Lung (tissue), 12 donors: ENCODE results near the gene ZNF532. TPM values are rescaled to one million over a fixed set of nuclear protein-coding genes. Genes with fewer than 3 reads are reported as not detected.

Experiments used
- ATAC-seq: fragments of 200-7000 bp; cut with Tn5 transposase; one replicate; pipeline ENCODE4 v1.9.1; 2020; ENCODE audit warnings: moderate number of reproducible peaks; ENCODE audit not compliant: insufficient read depth, low FRiP score
- DNase-seq, 3 donors: peaks; one replicate each; pipeline ENCODE4 v3.0.0-alpha.2; 2013 to 2017
- H3K27ac ChIP-seq, 2 donors: one replicate each; pipeline ENCODE4 v1.5.1; 2013; ENCODE audit warnings: mild to moderate bottlenecking in 2 of 2, moderate library complexity in 2 of 2, control low read depth in 1 of 2, inconsistent platforms in 1 of 2, low read depth in 1 of 2, low read length in 1 of 2
- H3K27me3 ChIP-seq, 3 donors: one replicate each; pipeline ENCODE4 v1.5.1; 2013; ENCODE audit warnings: low read length in 2 of 3; ENCODE audit not compliant: control insufficient read depth in 3 of 3, insufficient read depth in 3 of 3
- H3K36me3 ChIP-seq, 4 donors: one replicate each; pipeline ENCODE4 v1.5.1; 2013; ENCODE audit warnings: low read length in 4 of 4, mild to moderate bottlenecking in 1 of 4, moderate library complexity in 1 of 4; ENCODE audit not compliant: control insufficient read depth in 4 of 4, insufficient read depth in 4 of 4
- H3K4me1 ChIP-seq, 5 donors: one replicate each; pipeline ENCODE4 v1.5.1; 2013; ENCODE audit warnings: low read length in 5 of 5, mild to moderate bottlenecking in 2 of 5, moderate library complexity in 1 of 5; ENCODE audit not compliant: control insufficient read depth in 5 of 5, insufficient read depth in 5 of 5
- H3K4me3 ChIP-seq: one replicate; pipeline ENCODE4 v1.5.1; 2013; ENCODE audit warnings: mild to moderate bottlenecking, control low read depth, moderate library complexity
- H3K9ac ChIP-seq, 2 donors: one replicate each; pipeline ENCODE4 v1.5.1; 2013; ENCODE audit warnings: low read length in 2 of 2, control low read depth in 1 of 2; ENCODE audit not compliant: insufficient read depth in 1 of 2
- H3K9me3 ChIP-seq, 4 donors: one replicate each; pipeline ENCODE4 v1.5.1; 2013; ENCODE audit warnings: low read length in 3 of 4, mild to moderate bottlenecking in 1 of 4, moderate library complexity in 1 of 4; ENCODE audit not compliant: control insufficient read depth in 4 of 4, insufficient read depth in 3 of 4
- WGBS, 2 donors: extraction: QIAGEN DNeasy Blood & Tissue Kit; methylation state at CpG; one replicate each; pipeline ENCODE4 v1.1.7; 2013; 5-methylcytosine and 5-hydroxymethylcytosine counted together
- polyA plus RNA-seq, 2 donors: library from polyadenylated mRNA; stranded (reverse); fragments of 200-250 nt; gene quantifications; one replicate each; pipeline ENCODE4 v1.2.1, GENCODE V29; 2013
- total RNA-seq, 2 donors: library from RNA; depleted of rRNA in 1 of 2; stranded (reverse); fragments of >200 nt in 1 of 2; gene quantifications; one replicate each; pipeline ENCODE4 v1.2.1, GENCODE V29; 2014 to 2021
- TF ChIP-seq, protein P1 (sequence below): IDR thresholded peaks from 2 replicates; pipeline ENCODE4 v1.5.1; 2012; ENCODE audit warnings: mild to moderate bottlenecking; ENCODE audit errors: control extremely low read depth, extremely low read depth
- donor health status: control.
- donor health status: control.
- donor health status: Bipolar disorder and iron deficiency.
- donor health status: healthy.
- donor health status: DM: yes; HTN: yes; CAD: no.

Gene ZNF532
- total and polyA plus RNA-seq, 4 donors = 12.3 to 128 (median 38.6) TPM

DNA sequence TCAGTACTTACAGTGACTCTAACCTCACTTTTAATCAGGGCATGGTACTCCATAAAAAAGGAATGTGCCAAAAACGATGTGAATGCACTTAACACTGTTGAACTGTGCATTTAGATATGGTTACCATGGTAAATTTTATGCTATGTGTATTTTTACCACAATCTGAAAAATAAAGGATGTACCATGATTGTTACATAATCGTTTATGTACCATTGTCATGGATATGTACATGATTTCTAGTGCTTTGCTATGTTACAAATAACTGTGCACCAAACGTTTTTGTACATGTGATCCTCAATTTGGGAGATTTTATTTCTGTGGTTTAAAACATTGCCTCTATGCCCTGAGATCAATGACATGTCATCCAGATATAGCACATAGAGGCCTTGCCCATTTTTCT lies 21.8 kb downstream of the ZNF532 start:
- TF ChIP-seq, protein P1, sequence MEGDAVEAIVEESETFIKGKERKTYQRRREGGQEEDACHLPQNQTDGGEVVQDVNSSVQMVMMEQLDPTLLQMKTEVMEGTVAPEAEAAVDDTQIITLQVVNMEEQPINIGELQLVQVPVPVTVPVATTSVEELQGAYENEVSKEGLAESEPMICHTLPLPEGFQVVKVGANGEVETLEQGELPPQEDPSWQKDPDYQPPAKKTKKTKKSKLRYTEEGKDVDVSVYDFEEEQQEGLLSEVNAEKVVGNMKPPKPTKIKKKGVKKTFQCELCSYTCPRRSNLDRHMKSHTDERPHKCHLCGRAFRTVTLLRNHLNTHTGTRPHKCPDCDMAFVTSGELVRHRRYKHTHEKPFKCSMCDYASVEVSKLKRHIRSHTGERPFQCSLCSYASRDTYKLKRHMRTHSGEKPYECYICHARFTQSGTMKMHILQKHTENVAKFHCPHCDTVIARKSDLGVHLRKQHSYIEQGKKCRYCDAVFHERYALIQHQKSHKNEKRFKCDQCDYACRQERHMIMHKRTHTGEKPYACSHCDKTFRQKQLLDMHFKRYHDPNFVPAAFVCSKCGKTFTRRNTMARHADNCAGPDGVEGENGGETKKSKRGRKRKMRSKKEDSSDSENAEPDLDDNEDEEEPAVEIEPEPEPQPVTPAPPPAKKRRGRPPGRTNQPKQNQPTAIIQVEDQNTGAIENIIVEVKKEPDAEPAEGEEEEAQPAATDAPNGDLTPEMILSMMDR = no peak
- peaks cover 0 to 9% (median 3%) of the 10 kb centered on the region in 5 donors for H3K4me1 ChIP-seq
- no peaks in the 10 kb centered on the region for H3K27me3 ChIP-seq
- no peak overlapping the region for H3K9ac ChIP-seq
- WGBS, 2 donors = 49 to 50% methylated on average over 3 of the region's 3 CpGs
- H3K36me3 ChIP-seq = peaks cover 0 to 20% (median 6%) of the 10 kb centered on the region in 4 donors
- ATAC-seq = no peak
- H3K4me3 ChIP-seq = no peak overlapping the region
- peak overlapping the region in 1 of 2 donors; percentile 28 for H3K27ac ChIP-seq
- no peak for DNase-seq
- H3K9me3 ChIP-seq = no peaks in the 10 kb centered on the region

DNA sequence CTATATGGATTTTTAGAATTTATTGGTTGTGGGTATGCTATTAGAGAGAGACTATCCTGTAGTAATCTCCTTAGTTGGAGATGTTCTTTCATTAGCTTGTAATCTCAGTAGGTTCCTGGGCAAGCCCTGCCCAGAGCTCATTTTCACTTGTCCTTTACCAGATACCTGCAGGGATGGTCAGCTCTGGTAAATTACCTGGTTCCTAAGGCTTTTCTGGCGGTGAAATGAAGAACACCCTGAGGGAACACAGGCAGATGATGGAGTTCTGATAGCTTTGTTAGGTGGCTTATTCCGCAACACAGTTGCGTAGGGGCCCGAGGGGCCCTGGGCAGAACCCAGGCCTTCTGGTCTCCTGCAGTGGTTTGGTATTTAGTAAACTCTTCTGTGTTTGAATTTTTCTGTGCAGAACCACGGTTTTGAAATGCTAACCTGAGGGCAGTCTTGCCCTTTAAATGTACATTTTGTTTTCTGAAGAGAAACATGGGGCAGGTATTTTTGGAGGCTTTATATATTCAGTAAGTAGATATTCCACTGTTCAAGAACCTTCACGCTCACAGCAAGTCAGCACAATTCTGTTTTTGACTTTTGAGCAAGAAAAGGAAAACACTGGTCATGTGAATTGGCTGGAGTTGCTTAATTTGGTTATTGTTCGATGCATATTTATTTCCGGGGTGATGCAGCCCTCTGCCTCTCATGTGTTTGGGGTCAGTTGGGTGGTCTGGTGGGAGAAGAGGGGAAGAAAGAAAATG lies 22.4 kb downstream of the ZNF532 start:
- Histone ChIP-seq H3K27ac (peak overlapping the region; percentile 28 to 62), H3K36me3 (peaks cover 0 to 15% (median 6%) of the 10 kb centered on the region in 4 donors), H3K4me3 (no peak overlapping the region), H3K27me3 (no peaks in the 10 kb centered on the region), H3K4me1 (peaks cover 3 to 9% (median 6%) of the 10 kb centered on the region in 5 donors), H3K9me3 (no peaks in the 10 kb centered on the region), H3K9ac (no peak overlapping the region)
- 40 to 47% methylated on average over 8 of the region's 8 CpGs for WGBS, 2 donors
- TF ChIP-seq, protein P1 = no peak
- ATAC-seq = no peak
- no peak for DNase-seq

DNA sequence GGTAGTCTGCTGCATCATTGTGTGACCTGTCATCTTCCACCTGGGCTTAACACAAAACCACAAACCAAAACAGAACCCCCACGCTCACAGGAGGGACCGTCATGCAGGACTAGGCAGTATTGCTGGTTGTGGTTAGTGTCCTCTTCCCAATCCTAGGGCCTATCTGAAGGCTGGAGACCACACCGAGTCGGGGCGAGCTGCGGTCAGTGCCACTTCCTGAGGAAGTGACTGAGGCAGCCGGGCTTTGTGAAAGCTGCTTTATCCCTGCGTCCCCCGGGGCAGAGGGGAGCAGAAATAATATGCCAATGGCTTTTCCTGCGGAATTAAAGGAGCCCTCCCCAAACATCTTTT lies 22.9 kb downstream of the ZNF532 start:
- TF ChIP-seq, protein P1 = no peak
- Histone ChIP-seq H3K27ac (peak overlapping the region; percentile 28 to 62), H3K9me3 (no peaks in the 10 kb centered on the region), H3K4me1 (peaks cover 4 to 11% (median 8%) of the 10 kb centered on the region in 5 donors), H3K4me3 (no peak overlapping the region), H3K36me3 (peaks cover 0 to 12% (median 6%) of the 10 kb centered on the region in 4 donors), H3K9ac (no peak overlapping the region), H3K27me3 (no peaks in the 10 kb centered on the region)
- WGBS, 2 donors = 16 to 33% methylated on average over 10 of the region's 10 CpGs
- DNase-seq = no peak
- ATAC-seq = peak; percentile 88

DNA sequence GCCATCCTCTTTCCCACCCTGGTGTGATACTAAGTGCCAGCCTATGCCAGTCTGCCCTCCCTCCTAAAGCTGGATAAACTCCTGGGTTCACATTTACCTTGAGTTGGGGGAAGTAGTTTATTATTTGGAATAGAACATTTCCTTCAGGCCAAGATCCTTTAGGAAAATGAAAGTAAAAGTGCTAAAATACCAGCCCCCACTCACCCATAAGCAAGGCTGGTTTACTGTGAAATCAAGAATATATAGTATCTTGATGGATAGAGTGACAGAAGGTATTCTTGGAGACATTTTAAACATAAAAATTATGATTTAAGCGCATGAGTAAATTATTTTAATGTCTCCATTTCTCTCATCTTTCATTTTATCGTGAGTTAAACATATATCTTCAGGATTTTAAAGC lies 27.1 kb downstream of the ZNF532 start:
- peak overlapping the region in 1 of 2 donors; percentile 66 for H3K27ac ChIP-seq
- ATAC-seq (no peak), DNase-seq (peak in 2 of 3 donors; percentile 24 to 50)
- TF ChIP-seq, protein P1 = no peak
- H3K4me3 ChIP-seq = no peak overlapping the region
- no peaks in the 10 kb centered on the region for H3K9me3 ChIP-seq
- peaks cover 0 to 11% (median 4%) of the 10 kb centered on the region in 4 donors for H3K36me3 ChIP-seq
- H3K4me1 ChIP-seq = peaks cover 8 to 24% (median 16%) of the 10 kb centered on the region in 5 donors
- 64 to 87% methylated on average over 2 of the region's 2 CpGs for WGBS, 2 donors
- no peaks in the 10 kb centered on the region for H3K27me3 ChIP-seq
- peak overlapping the region; percentile 30 to 50 for H3K9ac ChIP-seq
